Right atrium auricular region (tissue), 2 donors: Measurements from ENCODE around the gene SCART1. TPM values are rescaled to one million over a fixed set of nuclear protein-coding genes. Genes with fewer than 3 reads are reported as not detected.

Source experiments
- DNase-seq: peaks from one replicate; pipeline ENCODE4 v3.0.0-alpha.2; 2019; ENCODE audit warnings: low spot score
- H3K27ac ChIP-seq, 2 donors: fragments of 200-600 bp; sonication (generic); 1 replicate in 1 of 2; 2 replicates in 1 of 2; pipeline ENCODE4 v1.5.1; 2016 to 2019
- H3K27me3 ChIP-seq, 2 donors: fragments of 200-600 bp; sonication (generic); one replicate each; pipeline versions ENCODE4 v1.5.1 to v1.6.0; 2017 to 2019
- H3K36me3 ChIP-seq: fragments of 200-600 bp; sonication (generic); one replicate; pipeline ENCODE4 v1.5.1; 2016
- H3K4me1 ChIP-seq, 2 donors: fragments of 200-600 bp; sonication (generic); one replicate each; pipeline versions ENCODE4 v1.5.1 to v1.6.0; 2017 to 2019
- H3K4me3 ChIP-seq, 2 donors: fragments of 200-600 bp; sonication (generic); 1 replicate in 1 of 2; 2 replicates in 1 of 2; pipeline ENCODE4 v1.5.1; 2017 to 2019; ENCODE audit warnings: mild to moderate bottlenecking in 1 of 2, moderate library complexity in 1 of 2
- H3K9me3 ChIP-seq, 2 donors: fragments of 200-600 bp; sonication (generic); one replicate each; pipeline ENCODE4 v1.5.1; 2019
- CTCF ChIP-seq, 2 donors: fragments of 200-600 bp; sonication (generic); IDR thresholded peaks; one replicate each; pipeline ENCODE4 v1.5.1; 2019; ENCODE audit warnings: antibody characterized with exemption in 2 of 2
- total RNA-seq, 2 donors: library from RNA; depleted of rRNA; stranded (reverse); fragments of >200 nt; gene quantifications; one replicate each; pipeline ENCODE4 v1.1.0, GENCODE V29; 2016

SCART1 gene
- total RNA-seq, 2 donors from 2014 or later: 0.22 to 0.24 TPM

- no peak overlapping the region for H3K4me3 ChIP-seq
- no peak overlapping the region for H3K27ac ChIP-seq
- H3K4me1 ChIP-seq: no peaks in the 10 kb centered on the region
- peak; percentile 18 for DNase-seq
- peaks cover 0 to 27% of the 10 kb centered on the region in 2 donors for H3K9me3 ChIP-seq
- no peaks in the 10 kb centered on the region for H3K27me3 ChIP-seq
- peaks cover 58% of the 10 kb centered on the region for H3K36me3 ChIP-seq
- no peak for TF ChIP-seq CTCF (IDR thresholded peaks at IDR 0.05)
These were observed 38.0 kb upstream of the SCART1 start for GRCh38 chr10:133415752-133416151.

- H3K4me3 ChIP-seq: no peak overlapping the region
- H3K27me3 ChIP-seq: no peaks in the 10 kb centered on the region
- peaks cover 0 to 4% of the 10 kb centered on the region in 2 donors for H3K4me1 ChIP-seq
- no peak overlapping the region for H3K27ac ChIP-seq
- H3K36me3 ChIP-seq: peaks cover 44% of the 10 kb centered on the region
- peaks cover 0 to under 1% of the 10 kb centered on the region in 2 donors for H3K9me3 ChIP-seq
- no peak for TF ChIP-seq CTCF (IDR thresholded peaks at IDR 0.05)
- DNase-seq: peak; percentile 38
These were observed 35.3 kb upstream of the SCART1 start for GRCh38 chr10:133418289-133418993.

GRCh38 chr10:133419211-133419950 is 34.4 kb upstream of the SCART1 start:
- Histone ChIP-seq H3K9me3 (no peaks in the 10 kb centered on the region), H3K4me1 (peaks cover 0 to 4% of the 10 kb centered on the region in 2 donors), H3K4me3 (no peak overlapping the region), H3K36me3 (peaks cover 39% of the 10 kb centered on the region), H3K27ac (no peak overlapping the region), H3K27me3 (no peaks in the 10 kb centered on the region)
- peak; percentile 52 for DNase-seq
- no peak for TF ChIP-seq CTCF (IDR thresholded peaks at IDR 0.05)

GRCh38 chr10:133420028-133420427 is 33.7 kb upstream of the SCART1 start:
- H3K27ac ChIP-seq: no peak overlapping the region
- no peak for TF ChIP-seq CTCF (IDR thresholded peaks at IDR 0.05)
- no peaks in the 10 kb centered on the region for H3K27me3 ChIP-seq
- no peak for DNase-seq
- peaks cover 0 to 4% of the 10 kb centered on the region in 2 donors for H3K4me1 ChIP-seq
- no peak overlapping the region for H3K4me3 ChIP-seq
- H3K36me3 ChIP-seq: peaks cover 32% of the 10 kb centered on the region
- H3K9me3 ChIP-seq: no peaks in the 10 kb centered on the region

- H3K4me1 ChIP-seq: peaks cover 0 to 4% of the 10 kb centered on the region in 2 donors
- no peaks in the 10 kb centered on the region for H3K9me3 ChIP-seq
- H3K36me3 ChIP-seq: peaks cover 27% of the 10 kb centered on the region
- no peak for TF ChIP-seq CTCF (IDR thresholded peaks at IDR 0.05)
- H3K4me3 ChIP-seq: no peak overlapping the region
- no peak overlapping the region for H3K27ac ChIP-seq
- no peaks in the 10 kb centered on the region for H3K27me3 ChIP-seq
- DNase-seq: peak; percentile 46
These were observed 33.2 kb upstream of the SCART1 start for GRCh38 chr10:133420579-133420978.
